Activated naive CD4-positive, alpha-beta T cell treated with anti-CD3 and anti-CD28 coated beads, Interleukin-2, amount 10 ng/mL, durations not matched to agents 7 days and 5 days (primary cell): ENCODE results near the gene KCP.
A peak's percentile ranks its signal among the peaks of the same experiment; 100 is the strongest.

Source experiments
- CTCF ChIA-PET: fragments of 350-600 bp; sonication (Branson Sonifier 250); formaldehyde crosslinking; loops from one replicate; lab custom pipeline; 2021; ENCODE audit warnings: antibody characterized with exemption; lab: Charles Lee
- DNase-seq: peaks from one replicate; pipeline ENCODE4 v3.0.0-alpha.2; 2020
- H3K27ac Mint-ChIP-seq: one replicate; pipeline ENCODE4 v1.8.0; 2021; ENCODE audit warnings: mild to moderate bottlenecking, moderate library complexity, mixed read lengths
- H3K27me3 Mint-ChIP-seq: one replicate; pipeline ENCODE4 v1.8.0; 2021; ENCODE audit warnings: mild to moderate bottlenecking, mixed read lengths
- H3K36me3 Mint-ChIP-seq: one replicate; pipeline ENCODE4 v1.8.0; 2021; ENCODE audit warnings: mixed read lengths
- H3K4me1 Mint-ChIP-seq: one replicate; pipeline ENCODE4 v1.8.0; 2021; ENCODE audit warnings: mixed read lengths
- H3K4me3 Mint-ChIP-seq: one replicate; pipeline ENCODE4 v1.8.0; 2021; ENCODE audit warnings: mild to moderate bottlenecking, moderate library complexity, mixed read lengths
- H3K9me3 Mint-ChIP-seq: one replicate; pipeline ENCODE4 v1.8.0; 2021; ENCODE audit warnings: mixed read lengths

Gene KCP

DNA sequence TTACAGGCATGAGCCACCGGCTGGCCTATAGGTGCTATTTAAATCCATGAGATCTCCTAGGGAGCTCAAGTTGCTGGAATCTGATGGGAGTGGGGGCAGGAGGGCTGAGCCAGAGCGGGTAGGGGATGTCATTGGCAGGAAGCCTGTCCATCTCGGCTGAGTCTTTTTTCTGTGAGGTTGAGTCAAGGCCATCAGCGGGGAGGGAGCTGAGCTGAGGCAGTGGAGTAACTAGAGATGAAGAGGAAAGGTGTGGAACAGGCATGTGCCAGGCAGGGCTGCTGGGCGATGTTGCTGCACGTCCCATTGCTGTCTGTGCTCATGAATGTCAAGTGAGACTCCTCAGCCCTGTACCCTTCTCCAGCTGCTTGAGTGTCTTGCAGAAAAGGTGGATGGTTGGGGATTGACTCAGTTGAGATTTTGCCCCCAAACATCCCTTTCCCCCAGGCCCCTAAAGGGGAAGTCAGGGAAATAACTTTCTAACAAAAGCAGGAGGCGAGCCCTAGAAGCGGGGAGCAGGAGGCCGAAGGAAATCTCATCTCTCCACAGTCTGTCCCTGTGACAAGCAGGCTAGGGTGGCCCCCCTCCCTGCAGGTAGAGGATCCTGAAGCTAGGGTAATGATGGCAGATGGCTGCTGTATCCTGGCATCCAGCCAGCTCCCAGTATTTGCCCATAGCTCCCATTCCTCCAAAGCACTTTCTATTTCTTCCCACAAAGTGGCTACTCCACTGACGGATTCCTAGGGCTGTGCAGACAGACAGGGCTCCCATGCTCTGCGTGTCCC, 42.5 kb downstream of the KCP start:
- Mint-ChIP-seq H3K27me3 (peaks cover 47% of the 10 kb centered on the region), H3K4me3 (no peak overlapping the region), H3K9me3 (no peaks in the 10 kb centered on the region), H3K36me3 (peaks cover 12% of the 10 kb centered on the region), H3K4me1 (peaks cover 31% of the 10 kb centered on the region), H3K27ac (peak overlapping the region; percentile 2)
- no peak for DNase-seq
- CTCF ChIA-PET: interaction anchor here (0.7 to 3.2 kb wide), 3 partner anchors 12 to 563 kb away, joined by 3 to 12 read pairs (median 7); no protein-coding TSS in a partner anchor

DNA sequence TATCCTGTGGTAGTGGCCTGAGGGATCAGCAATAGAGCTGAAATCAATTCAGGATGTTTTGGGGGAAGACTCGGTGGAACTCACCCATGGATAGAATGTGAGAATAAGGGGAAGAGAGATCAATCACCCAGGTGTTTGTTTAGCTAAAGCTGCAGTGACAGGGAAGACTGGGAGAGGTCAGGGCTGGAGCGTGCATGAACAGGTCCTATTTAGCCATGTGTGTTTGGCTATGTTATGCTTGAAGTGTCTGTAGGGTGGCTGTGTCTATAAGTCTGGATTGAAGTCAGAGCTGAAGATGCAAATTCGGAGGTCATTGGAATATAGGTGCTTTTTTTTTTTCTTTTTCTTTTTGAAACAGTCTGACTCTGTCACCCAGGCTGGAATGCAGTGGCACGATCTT, 43.3 kb downstream of the KCP start:
- H3K27ac Mint-ChIP-seq: no peak overlapping the region

DNA sequence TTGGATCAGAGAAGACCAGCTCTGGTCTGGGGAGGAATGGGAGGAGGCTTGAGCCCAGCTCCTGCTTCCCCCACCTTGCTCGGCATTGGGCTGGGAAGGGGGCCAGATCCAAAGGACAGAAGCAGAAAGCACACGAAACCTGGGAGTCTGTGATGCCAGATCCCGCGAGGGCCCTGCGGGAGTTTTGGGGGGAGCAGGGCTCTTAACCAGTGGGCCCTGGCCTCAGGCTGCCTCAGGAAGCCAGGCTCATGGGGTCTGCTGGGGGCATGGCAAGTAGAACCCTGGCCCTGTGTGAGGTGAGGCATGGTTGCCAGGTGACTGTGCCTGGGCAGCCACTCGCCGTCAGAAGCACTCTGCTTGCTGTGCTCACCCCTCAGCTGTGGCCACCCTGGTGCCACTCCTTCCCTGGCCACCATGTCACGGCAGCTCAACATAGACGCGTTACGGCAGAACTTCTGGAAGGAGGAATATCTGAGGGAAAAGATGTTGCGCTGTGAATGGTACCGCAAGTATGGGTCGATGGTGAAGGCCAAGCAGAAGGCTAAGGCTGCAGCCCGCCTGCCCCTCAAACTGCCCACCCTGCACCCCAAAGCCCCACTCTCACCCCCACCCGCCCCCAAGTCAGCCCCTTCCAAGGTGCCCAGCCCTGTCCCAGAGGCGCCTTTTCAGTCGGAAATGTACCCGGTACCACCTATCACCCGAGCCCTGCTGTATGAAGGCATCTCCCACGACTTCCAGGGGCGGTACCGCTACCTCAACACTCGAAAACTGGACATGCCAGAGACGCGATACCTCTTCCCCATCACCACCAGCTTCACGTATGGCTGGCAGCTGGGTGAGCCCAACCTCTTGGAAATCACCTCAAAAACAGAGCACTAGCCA, 44.3 kb downstream of the KCP start:
- Mint-ChIP-seq H3K27me3 (peaks cover 33% of the 10 kb centered on the region), H3K27ac (no peak overlapping the region), H3K4me3 (no peak overlapping the region), H3K4me1 (peaks cover 36% of the 10 kb centered on the region), H3K36me3 (peaks cover 14% of the 10 kb centered on the region), H3K9me3 (no peaks in the 10 kb centered on the region)
- no peak for DNase-seq
- CTCF ChIA-PET: interaction anchor here (0.6 kb wide), 1 partner anchor 236 kb away, joined by 4 read pairs; no protein-coding TSS in a partner anchor

More for the DNA sequence above, 43.3 kb downstream of the KCP start:
- Mint-ChIP-seq H3K4me3 (no peak overlapping the region), H3K36me3 (peaks cover 14% of the 10 kb centered on the region), H3K4me1 (peaks cover 34% of the 10 kb centered on the region), H3K27me3 (peaks cover 39% of the 10 kb centered on the region), H3K9me3 (no peaks in the 10 kb centered on the region)
- DNase-seq: no peak
- CTCF ChIA-PET: interaction anchor here (0.6 to 3.2 kb wide), 4 partner anchors 13 to 564 kb away, joined by 3 to 12 read pairs (median 6); no protein-coding TSS in a partner anchor

DNA sequence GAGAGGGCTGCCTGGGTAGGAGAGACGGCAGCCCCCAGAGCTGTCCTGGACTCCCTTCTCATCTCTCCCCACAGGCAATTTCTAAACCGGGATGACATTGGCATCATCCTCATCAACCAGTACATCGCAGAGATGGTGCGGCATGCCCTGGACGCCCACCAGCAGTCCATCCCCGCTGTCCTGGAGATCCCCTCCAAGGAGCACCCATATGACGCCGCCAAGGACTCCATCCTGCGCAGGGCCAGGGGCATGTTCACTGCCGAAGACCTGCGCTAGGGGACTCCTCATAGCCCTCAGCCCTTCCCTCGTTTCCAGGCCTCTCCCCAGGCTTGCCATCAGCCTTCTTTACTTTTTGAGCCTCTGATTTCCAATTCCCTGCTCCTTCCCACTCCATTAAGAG, 45.2 kb downstream of the KCP start:
- CTCF ChIA-PET: no interaction called here
- no peak for DNase-seq
- Mint-ChIP-seq H3K9me3 (no peaks in the 10 kb centered on the region), H3K36me3 (peaks cover 13% of the 10 kb centered on the region), H3K27ac (no peak overlapping the region), H3K4me3 (no peak overlapping the region), H3K4me1 (peaks cover 33% of the 10 kb centered on the region), H3K27me3 (peaks cover 23% of the 10 kb centered on the region)

DNA sequence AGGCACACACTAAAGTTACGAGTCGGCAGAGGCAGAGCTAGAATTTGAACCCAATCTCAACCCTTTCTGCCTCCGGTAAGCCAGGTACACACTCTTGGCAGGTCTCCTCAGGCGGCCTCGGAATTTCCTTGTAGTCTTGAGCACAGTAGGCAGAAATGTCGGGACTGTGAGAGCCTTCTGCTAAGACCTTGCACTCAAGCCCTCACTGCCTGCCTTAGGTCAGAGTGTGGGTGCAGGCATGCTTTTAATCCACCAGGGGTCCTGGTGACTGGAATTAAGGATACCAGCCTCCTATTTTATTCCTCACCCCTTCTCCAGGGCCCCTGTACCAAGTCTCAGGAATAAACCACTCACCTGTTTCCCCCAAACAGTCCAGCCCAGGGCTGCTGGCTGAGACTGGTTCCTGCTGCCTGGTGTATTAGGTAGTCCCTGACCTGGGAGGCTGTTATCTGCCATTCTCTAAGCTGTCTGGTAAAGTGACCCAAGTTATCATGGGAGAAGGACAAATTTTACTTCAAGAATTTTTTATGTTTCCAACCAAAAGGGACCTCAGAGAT, 47.0 kb downstream of the KCP start:
- DNase-seq: peak; percentile 71
- H3K27me3 Mint-ChIP-seq: peaks cover 9% of the 10 kb centered on the region
- CTCF ChIA-PET: interaction anchor here (0.6 to 6.6 kb wide), 18 partner anchors 8 to 442 kb away, joined by 3 to 67 read pairs (median 4); partner anchors contain the start of gene CALU
- peaks cover 12% of the 10 kb centered on the region for H3K36me3 Mint-ChIP-seq
- peak overlapping the region; percentile 84 for H3K4me3 Mint-ChIP-seq
- peaks cover 30% of the 10 kb centered on the region for H3K4me1 Mint-ChIP-seq
- no peaks in the 10 kb centered on the region for H3K9me3 Mint-ChIP-seq
- peak overlapping the region; percentile 84 for H3K27ac Mint-ChIP-seq

DNA sequence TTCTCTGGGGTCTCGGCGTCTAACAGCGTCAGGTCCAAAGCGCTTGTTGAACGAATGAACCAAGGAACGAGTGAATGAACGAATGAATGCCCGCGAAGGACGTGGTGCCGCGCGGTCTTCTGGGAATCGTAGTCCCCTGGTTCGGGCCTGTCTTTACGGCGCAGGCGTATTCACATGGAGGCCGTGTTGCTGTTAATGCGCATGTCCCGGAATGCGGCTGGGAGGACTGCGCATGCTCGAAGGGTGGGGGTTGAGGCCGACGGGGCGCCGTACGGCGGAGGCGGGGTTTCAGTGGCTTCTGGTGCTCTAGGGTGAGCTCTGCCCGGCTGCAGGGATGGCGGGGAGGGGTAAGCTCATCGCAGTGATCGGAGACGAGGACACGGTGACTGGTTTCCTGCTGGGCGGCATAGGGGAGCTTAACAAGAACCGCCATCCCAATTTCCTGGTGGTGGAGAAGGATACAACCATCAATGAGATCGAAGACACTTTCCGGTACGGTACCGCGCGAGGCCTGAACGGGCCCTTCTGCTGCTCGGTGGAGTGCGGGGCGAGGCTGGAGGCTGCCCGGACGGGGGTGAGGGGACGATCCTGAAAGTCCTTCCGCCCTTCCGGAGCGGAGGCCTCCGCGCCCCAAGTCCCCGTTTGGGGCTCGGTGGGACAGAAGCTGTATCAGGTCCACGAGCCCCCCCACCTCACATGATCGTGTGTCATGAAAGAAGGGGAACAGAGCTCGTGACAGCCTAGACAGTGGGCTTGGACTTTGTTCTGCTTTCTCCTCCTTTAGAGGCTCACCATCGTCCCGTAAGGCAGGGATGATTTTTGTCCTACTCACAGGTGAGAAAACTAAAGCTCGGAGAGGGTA, 47.7 kb downstream of the KCP start, which contains the start of gene ATP6V1F:
Gene ATP6V1F, plus strand, starts transcription at position 286 of the 862 bp plus-strand sequence. Its CDS starts 49 bp downstream, at position 335.
- no peaks in the 10 kb centered on the region for H3K9me3 Mint-ChIP-seq
- peaks cover 12% of the 10 kb centered on the region for H3K36me3 Mint-ChIP-seq
- H3K27me3 Mint-ChIP-seq: peaks cover 2% of the 10 kb centered on the region
- peak; percentile 99 for DNase-seq
- peak within 1 kb of the TSS; percentile 84 for H3K27ac Mint-ChIP-seq
- peak within 1 kb of the TSS; percentile 84 for H3K4me3 Mint-ChIP-seq
- peaks cover 28% of the 10 kb centered on the region for H3K4me1 Mint-ChIP-seq
- CTCF ChIA-PET: interaction anchor here (0.6 to 6.6 kb wide), 19 partner anchors 8 to 441 kb away, joined by 3 to 67 read pairs (median 4); partner anchors contain the start of gene CALU

DNA sequence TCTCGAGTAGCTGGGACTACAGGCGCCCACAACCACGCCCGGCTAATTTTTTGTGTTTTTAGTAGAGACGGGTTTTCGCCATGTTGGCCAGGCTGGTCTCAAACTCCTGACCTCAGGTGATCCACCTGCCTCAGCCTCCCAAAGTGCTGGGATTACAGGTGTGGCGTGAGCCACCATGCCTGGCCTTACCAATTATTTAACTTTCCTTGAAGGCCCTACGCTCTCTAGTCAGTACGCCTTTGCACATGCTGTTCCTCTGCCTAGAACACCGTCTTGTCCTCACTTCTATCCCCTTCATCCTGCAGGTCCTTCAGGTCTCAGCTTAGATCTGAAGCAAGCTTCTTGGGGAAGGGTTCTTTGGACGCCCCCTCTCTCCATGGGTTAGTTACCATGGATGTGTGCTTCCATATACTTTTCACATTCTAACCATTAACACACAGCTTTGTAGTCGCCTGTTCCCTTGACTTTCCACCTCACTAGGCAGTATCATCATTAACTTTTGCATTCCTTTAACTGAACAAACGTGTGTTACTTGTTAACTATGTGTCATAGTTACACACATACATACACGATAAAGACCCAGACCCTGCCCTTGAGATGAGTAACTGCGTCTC, 48.4 kb downstream of the KCP start:
- H3K9me3 Mint-ChIP-seq: no peaks in the 10 kb centered on the region

DNA sequence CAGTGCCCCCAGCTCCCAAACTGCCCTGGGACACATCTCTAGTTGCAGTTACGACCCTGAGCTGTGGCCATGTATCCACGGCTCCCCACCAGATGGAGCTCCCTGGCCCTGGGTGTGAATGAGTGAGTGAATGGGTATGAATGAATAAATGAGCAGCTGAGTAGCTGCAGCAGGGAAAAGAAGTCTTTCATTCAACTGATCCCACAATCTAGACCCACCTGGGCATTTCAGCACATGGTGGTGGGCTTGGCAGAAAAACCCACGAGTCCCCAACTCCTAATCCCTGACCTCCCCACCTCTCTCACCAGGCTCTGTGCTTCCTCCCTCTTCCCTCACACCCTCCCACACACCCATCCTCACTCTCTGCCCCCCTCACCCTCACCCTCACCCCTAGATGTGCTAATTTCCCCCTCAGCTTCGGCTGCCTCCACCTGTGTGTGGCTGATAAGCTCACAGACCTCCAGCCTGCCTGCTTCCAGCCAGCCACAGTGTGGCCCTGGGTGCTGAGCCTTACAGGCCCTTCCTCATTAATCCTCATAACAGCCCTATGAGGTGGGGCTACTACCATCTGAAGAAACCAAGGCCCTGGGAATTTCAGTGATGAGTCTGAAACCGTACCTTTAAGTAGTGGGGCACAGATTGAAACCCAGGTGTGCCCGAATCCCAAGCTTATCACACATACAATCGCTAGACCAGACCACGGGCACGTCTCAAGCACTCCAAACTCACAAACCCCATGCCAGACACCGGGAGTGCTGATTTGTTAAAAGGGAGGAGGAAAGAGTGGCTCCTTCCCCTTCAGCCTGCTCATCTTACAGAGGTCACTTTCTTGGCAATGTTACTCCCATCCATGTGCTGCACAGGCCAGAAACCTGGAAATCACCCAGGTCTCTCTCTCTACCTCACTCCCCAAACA, 50.1 kb downstream of the KCP start:
- H3K36me3 Mint-ChIP-seq: peaks cover 6% of the 10 kb centered on the region
- no peak overlapping the region for H3K27ac Mint-ChIP-seq
- H3K4me3 Mint-ChIP-seq: no peak overlapping the region
- peaks cover 25% of the 10 kb centered on the region for H3K4me1 Mint-ChIP-seq
- peaks cover 4% of the 10 kb centered on the region for H3K27me3 Mint-ChIP-seq
- no peak for DNase-seq
- H3K9me3 Mint-ChIP-seq: no peaks in the 10 kb centered on the region
- CTCF ChIA-PET: interaction anchor here (1.3 to 6.6 kb wide), 5 partner anchors 19 to 303 kb away, joined by 4 to 67 read pairs (median 6); no protein-coding TSS in a partner anchor

More for the DNA sequence above, 48.4 kb downstream of the KCP start:
- H3K36me3 Mint-ChIP-seq: peaks cover 10% of the 10 kb centered on the region
- H3K4me3 Mint-ChIP-seq: peak overlapping the region; percentile 84
- no peak for DNase-seq
- peak overlapping the region; percentile 84 for H3K27ac Mint-ChIP-seq
- CTCF ChIA-PET: interaction anchor here (0.6 to 6.6 kb wide), 12 partner anchors 9 to 434 kb away, joined by 3 to 67 read pairs (median 4); no protein-coding TSS in a partner anchor
- no peaks in the 10 kb centered on the region for H3K27me3 Mint-ChIP-seq
- peaks cover 28% of the 10 kb centered on the region for H3K4me1 Mint-ChIP-seq

DNA sequence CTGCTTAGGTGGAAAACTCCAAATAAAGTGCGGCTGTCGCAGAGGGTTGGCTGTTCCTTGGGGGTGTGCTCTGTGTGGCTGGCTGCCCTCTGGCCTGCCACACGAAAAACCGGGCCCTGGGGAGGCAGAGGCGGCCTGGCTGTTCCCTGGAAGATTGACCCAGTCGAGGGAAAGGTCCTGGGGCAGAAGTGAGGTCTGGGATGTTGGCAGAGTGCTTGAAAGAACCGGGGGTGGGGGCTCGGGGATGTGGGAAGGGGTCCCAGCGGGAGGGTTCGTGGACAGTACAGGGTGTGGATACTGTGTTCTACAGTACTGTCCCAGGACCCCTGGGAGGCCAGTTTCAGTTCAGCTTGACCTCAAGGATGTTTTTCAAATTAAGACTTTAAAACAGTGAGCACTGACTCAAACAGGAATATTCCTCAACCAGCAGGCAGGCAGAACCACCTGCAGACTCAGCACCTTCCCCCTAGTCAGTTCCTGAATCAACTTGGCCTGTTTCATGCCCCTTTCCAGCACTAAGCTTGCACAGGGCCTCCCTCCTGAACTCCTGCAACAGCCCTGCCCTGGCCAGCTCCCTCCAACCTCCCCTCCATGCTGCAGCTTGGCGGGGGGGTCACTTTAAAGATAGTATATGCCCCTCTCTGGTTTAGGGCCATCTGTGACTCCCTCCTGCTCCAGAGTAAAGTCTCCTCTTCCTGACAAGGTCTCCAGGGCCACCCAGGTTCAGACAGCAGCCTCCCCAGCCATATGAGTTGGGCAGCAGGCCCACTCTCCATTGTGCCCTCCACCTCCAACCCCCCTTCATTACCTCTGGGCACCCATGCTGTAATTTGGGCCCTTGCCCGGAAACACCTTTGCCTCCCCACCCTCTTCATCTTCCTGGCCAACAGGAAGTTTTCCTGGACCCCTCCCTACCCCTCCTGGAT, 51.0 kb downstream of the KCP start:
- peaks cover 17% of the 10 kb centered on the region for H3K4me1 Mint-ChIP-seq
- CTCF ChIA-PET: interaction anchor here (1.3 to 6.6 kb wide), 5 partner anchors 18 to 304 kb away, joined by 4 to 67 read pairs (median 6); no protein-coding TSS in a partner anchor
- H3K4me3 Mint-ChIP-seq: no peak overlapping the region
- H3K9me3 Mint-ChIP-seq: no peaks in the 10 kb centered on the region
- H3K36me3 Mint-ChIP-seq: peaks cover 2% of the 10 kb centered on the region
- H3K27ac Mint-ChIP-seq: no peak overlapping the region
- peaks cover 4% of the 10 kb centered on the region for H3K27me3 Mint-ChIP-seq
- no peak for DNase-seq

DNA sequence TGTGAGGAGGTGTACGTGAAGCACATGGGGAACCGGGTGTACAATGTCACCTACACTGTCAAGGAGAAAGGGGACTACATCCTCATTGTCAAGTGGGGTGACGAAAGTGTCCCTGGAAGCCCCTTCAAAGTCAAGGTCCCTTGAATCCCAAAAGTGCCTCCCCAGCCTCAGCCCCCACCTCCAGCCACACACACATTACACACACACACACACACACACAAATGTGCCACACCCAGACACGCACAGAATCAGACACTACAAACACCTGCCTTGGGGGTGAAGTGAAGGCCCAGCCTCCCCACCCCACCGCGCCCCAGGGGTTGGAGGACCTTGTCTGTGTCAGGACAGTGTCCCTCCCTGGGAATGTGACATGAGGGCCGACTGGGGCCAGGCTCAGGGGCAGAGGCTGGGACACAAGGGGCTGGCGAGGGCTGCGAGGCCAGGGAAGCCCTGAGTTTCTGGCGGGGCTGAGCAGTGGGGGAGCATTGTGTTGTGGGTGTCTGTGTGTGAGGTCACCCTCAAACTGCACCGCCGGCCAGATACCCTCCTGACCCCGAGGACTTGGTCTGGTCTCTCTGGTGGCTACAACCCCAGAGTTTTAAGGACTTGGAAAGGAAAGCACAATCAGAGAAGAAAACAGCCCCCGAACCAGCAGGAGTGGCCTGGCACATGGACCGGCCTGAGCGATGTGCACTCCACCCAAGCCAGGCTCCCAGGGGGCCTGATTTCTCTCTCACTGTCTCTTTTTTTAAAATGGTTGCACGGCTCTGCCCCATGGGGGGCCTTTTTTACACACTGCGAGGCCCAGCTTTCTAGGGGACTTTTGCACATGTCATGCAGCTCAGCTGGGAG, 51.9 kb downstream of the KCP start:
- Mint-ChIP-seq H3K9me3 (no peaks in the 10 kb centered on the region), H3K4me3 (no peak overlapping the region), H3K36me3 (peaks cover 2% of the 10 kb centered on the region), H3K27me3 (peaks cover 8% of the 10 kb centered on the region), H3K27ac (no peak overlapping the region), H3K4me1 (peaks cover 13% of the 10 kb centered on the region)
- CTCF ChIA-PET: interaction anchor here (5.9 to 6.6 kb wide), 2 partner anchors 21 to 25 kb away, joined by 47 to 67 read pairs; no protein-coding TSS in a partner anchor
- no peak for DNase-seq
